H1 (cell line): Measurements from ENCODE around the gene CACNB2. TPM values are rescaled to one million over a fixed set of nuclear protein-coding genes. Genes with fewer than 3 reads are reported as not detected.

Source experiments
- CTCF ChIA-PET: fragments of 300-600 bp; sonication (Branson Sonifier 250); formaldehyde crosslinking; loops from one replicate; lab custom pipeline; 2021; ENCODE audit not compliant: partially characterized antibody; lab: Charles Lee
- POLR2A ChIA-PET: fragments of 300-600 bp; sonication (Branson Sonifier 250); formaldehyde crosslinking; loops from one replicate; lab custom pipeline; 2021; ENCODE audit warnings: inconsistent platforms; ENCODE audit not compliant: partially characterized antibody; lab: Charles Lee
- DNase-seq, 2 experiments: peaks; one replicate each; pipeline versions ENCODE4 v3.0.0 to v3.0.0-alpha.2; 2010 to 2022; ENCODE audit warnings: low spot score in 2 of 2, low read depth in 1 of 2, mixed read lengths in 1 of 2
- FAIRE-seq: peaks from 2 replicates; lab custom pipeline; 2011; peaks lifted over from hg19 to GRCh38; lab: Jason Lieb, UNC
- H2AFZ ChIP-seq: 2 replicates; pipeline ENCODE4 v1.8.1; 2012; ENCODE audit warnings: low read length, inconsistent platforms
- H2AK5ac ChIP-seq: 2 replicates; pipeline ENCODE4 v1.6.1; 2013; ENCODE audit warnings: low read depth, low read length
- H2BK120ac ChIP-seq: replicated peaks from 2 replicates; pipeline ENCODE3; 2013; ENCODE audit warnings: low read depth, low read length, inconsistent platforms
- H2BK12ac ChIP-seq: 2 replicates; pipeline ENCODE4 v1.6.1; 2013; ENCODE audit warnings: low read depth, low read length
- H2BK15ac ChIP-seq: 2 replicates; pipeline ENCODE4 v1.6.1; 2013; ENCODE audit warnings: low read length
- H2BK20ac ChIP-seq: 2 replicates; pipeline ENCODE4 v1.6.1; 2013; ENCODE audit warnings: low read length
- H2BK5ac ChIP-seq: 2 replicates; pipeline ENCODE4 v1.6.1; 2013; ENCODE audit warnings: low read depth, low read length
- H3K14ac ChIP-seq: 2 replicates; pipeline ENCODE4 v1.6.1; 2013; ENCODE audit warnings: inconsistent platforms; ENCODE audit not compliant: insufficient read length
- H3K18ac ChIP-seq: 2 replicates; pipeline ENCODE4 v1.6.1; 2013; ENCODE audit warnings: low read length; ENCODE audit errors: extremely low read depth
- H3K23ac ChIP-seq: 2 replicates; pipeline ENCODE4 v1.6.1; 2013; ENCODE audit warnings: inconsistent platforms; ENCODE audit not compliant: insufficient read length
- H3K23me2 ChIP-seq: 2 replicates; pipeline ENCODE4 v1.6.1; 2013; ENCODE audit warnings: low read depth, low read length
- H3K27ac ChIP-seq: 2 replicates; pipeline ENCODE4 v1.6.1; 2011; ENCODE audit warnings: low read depth, low read length, inconsistent platforms
- H3K27me3 ChIP-seq, 4 experiments: replicated peaks in 1 of 4; 1 replicate in 1 of 4; 2 replicates in 3 of 4; pipeline versions ENCODE4 v1.6.1 to v1.8.1; 2011 to 2013; ENCODE audit warnings: low read length in 3 of 4, mild to moderate bottlenecking in 3 of 4, inconsistent platforms in 2 of 4, mixed read lengths in 2 of 4, moderate library complexity in 1 of 4; ENCODE audit not compliant: control insufficient read depth in 3 of 4, insufficient read depth in 3 of 4; ENCODE audit errors: extremely low read depth in 1 of 4
- H3K36me3 ChIP-seq, 4 experiments: 2 replicates each; pipeline versions ENCODE4 v1.6.1 to v1.8.1; 2011 to 2013; ENCODE audit warnings: mild to moderate bottlenecking in 4 of 4, low read length in 3 of 4, moderate library complexity in 2 of 4, control low read depth in 1 of 4, inconsistent platforms in 1 of 4; ENCODE audit not compliant: insufficient read depth in 4 of 4, control insufficient read depth in 2 of 4
- H3K4ac ChIP-seq: replicated peaks from 2 replicates; pipeline ENCODE3; 2013; ENCODE audit warnings: low read length, low read depth, mixed read lengths, inconsistent platforms; ENCODE audit not compliant: insufficient read length
- H3K4me1 ChIP-seq, 4 experiments: replicated peaks in 1 of 4; 1 replicate in 1 of 4; 2 replicates in 3 of 4; pipeline versions ENCODE4 v1.6.1 to v1.8.1; 2011 to 2013; ENCODE audit warnings: low read length in 3 of 4, inconsistent platforms in 2 of 4, mixed read lengths in 1 of 4; ENCODE audit not compliant: insufficient read depth in 4 of 4, control insufficient read depth in 3 of 4
- H3K4me2 ChIP-seq, 2 experiments: 2 replicates each; pipeline versions ENCODE4 v1.6.1 to v1.8.1; 2011 to 2013; ENCODE audit warnings: low read depth in 2 of 2, low read length in 2 of 2, control low read depth in 1 of 2, inconsistent platforms in 1 of 2, mild to moderate bottlenecking in 1 of 2; ENCODE audit not compliant: insufficient read depth in 1 of 2
- H3K4me3 ChIP-seq, 4 experiments: fragments of 200-600, 300-600 bp in 1 of 4; sonication (generic), shearing (Covaris generic), sonication (Bioruptor Twin) in 1 of 4; 2 replicates each; pipeline versions ENCODE4 v1.5.1 to v1.8.1; 2011 to 2016; ENCODE audit warnings: low read length in 4 of 4, low read depth in 3 of 4, control low read depth in 2 of 4, inconsistent platforms in 2 of 4, mild to moderate bottlenecking in 2 of 4, mixed read lengths in 1 of 4, moderate library complexity in 1 of 4; ENCODE audit not compliant: insufficient read depth in 2 of 4; ENCODE audit errors: extremely low read depth in 1 of 4
- H3K56ac ChIP-seq: replicated peaks from 2 replicates; pipeline ENCODE3; 2013; ENCODE audit warnings: low read depth, mild to moderate bottlenecking, mixed read lengths, low read length, inconsistent platforms; ENCODE audit not compliant: insufficient read length
- H3K79me1 ChIP-seq: 2 replicates; pipeline ENCODE4 v1.6.1; 2013; ENCODE audit warnings: low read depth, low read length, control low read depth
- H3K79me2 ChIP-seq, 2 experiments: 2 replicates each; pipeline versions ENCODE4 v1.6.1 to v1.8.1; 2012 to 2013; ENCODE audit warnings: low read length in 2 of 2, mild to moderate bottlenecking in 2 of 2, inconsistent platforms in 1 of 2; ENCODE audit not compliant: insufficient read depth in 2 of 2, control insufficient read depth in 1 of 2
- H3K9ac ChIP-seq, 4 experiments: replicated peaks in 1 of 4; 1 replicate in 1 of 4; 2 replicates in 3 of 4; pipeline versions ENCODE4 v1.6.1 to v1.8.1; 2011 to 2013; ENCODE audit warnings: low read depth in 3 of 4, low read length in 3 of 4, control low read depth in 2 of 4, mild to moderate bottlenecking in 2 of 4, moderate library complexity in 2 of 4, inconsistent platforms in 1 of 4; ENCODE audit errors: extremely low read depth in 1 of 4
- H3K9me3 ChIP-seq, 2 experiments: 2 replicates each; pipeline versions ENCODE4 v1.6.1 to v1.8.1; 2012 to 2013; ENCODE audit warnings: mild to moderate bottlenecking in 2 of 2, moderate library complexity in 2 of 2, control low read depth in 1 of 2, inconsistent platforms in 1 of 2, low read depth in 1 of 2, low read length in 1 of 2, mixed read lengths in 1 of 2; ENCODE audit not compliant: insufficient read depth in 2 of 2
- H4K20me1 ChIP-seq, 2 experiments: replicated peaks in 1 of 2; 2 replicates each; pipeline versions ENCODE3 to v1.8.1; 2011 to 2013; ENCODE audit warnings: inconsistent platforms in 2 of 2, low read length in 2 of 2, mild to moderate bottlenecking in 1 of 2; ENCODE audit not compliant: insufficient read depth in 2 of 2, control insufficient read depth in 1 of 2
- H4K5ac ChIP-seq: 2 replicates; pipeline ENCODE4 v1.6.1; 2013; ENCODE audit warnings: low read length, low read depth, mixed read lengths, inconsistent platforms; ENCODE audit not compliant: insufficient read length
- H4K8ac ChIP-seq: 2 replicates; pipeline ENCODE4 v1.8.0; 2013; ENCODE audit warnings: mild to moderate bottlenecking, moderate library complexity, low read length, inconsistent platforms; ENCODE audit not compliant: insufficient read depth; ENCODE audit errors: extremely low read depth
- H4K91ac ChIP-seq: replicated peaks from 2 replicates; pipeline ENCODE3; 2013; ENCODE audit warnings: low read length, mixed read lengths, inconsistent platforms; ENCODE audit not compliant: insufficient read length
- BACH1 ChIP-seq: IDR thresholded peaks from 2 replicates; pipeline ENCODE4 v1.6.1; 2012; ENCODE audit warnings: low read length, improper control_type of control experiment
- GABPA ChIP-seq: IDR thresholded peaks from 2 replicates; pipeline ENCODE4 v1.6.1; 2011; ENCODE audit warnings: mild to moderate bottlenecking, low read length, moderate library complexity, borderline replicate concordance; ENCODE audit not compliant: insufficient read depth
- GTF2F1 ChIP-seq: IDR thresholded peaks from 2 replicates; pipeline ENCODE4 v1.6.1; 2012; ENCODE audit warnings: low read depth, low read length, improper control_type of control experiment, borderline replicate concordance
- KDM1A ChIP-seq: fragments of 200-600, 300-600 bp; sonication (generic); IDR thresholded peaks from 2 replicates; pipeline ENCODE4 v1.7.1; 2016; ENCODE audit warnings: mild to moderate bottlenecking, low read length, borderline replicate concordance
- RXRA ChIP-seq: IDR thresholded peaks from 2 replicates; pipeline ENCODE4 v1.6.1; 2011; ENCODE audit warnings: low read depth, mild to moderate bottlenecking, low read length, moderate library complexity; ENCODE audit not compliant: insufficient read depth
- TAF7 ChIP-seq: optimal IDR thresholded peaks from 2 replicates; pipeline ENCODE3; 2011; ENCODE audit warnings: low read depth, mild to moderate bottlenecking, inconsistent platforms, low read length, moderate library complexity, borderline replicate concordance
- WGBS, 2 experiments: shearing (Covaris generic) in 1 of 2; methylation state at CpG; one replicate each; pipeline versions ENCODE4 v1.1.6 to v1.1.7; 2013 to 2015; ENCODE audit warnings: low lambda C conversion rate in 2 of 2, mixed read lengths in 2 of 2, inconsistent platforms in 1 of 2, low coverage in 1 of 2, missing lambda C conversion rate in 1 of 2; ENCODE audit not compliant: insufficient replicate concordance in 2 of 2, insufficient coverage in 1 of 2, insufficient read length in 1 of 2; ENCODE audit errors: extremely low coverage in 1 of 2, missing lambda C conversion rate in 1 of 2; 5-methylcytosine and 5-hydroxymethylcytosine counted together
- polyA plus RNA-seq, 7 experiments: library from polyadenylated mRNA; depleted of rRNA in 3 of 7; stranded (reverse) in 5 of 7; unstranded in 2 of 7; fragments of >200 nt in 5 of 7; fragments of 200-250 nt in 2 of 7; gene quantifications; 1 replicate in 5 of 7; 2 replicates in 1 of 7; 4 replicates in 1 of 7; pipeline versions ENCODE4 v1.2.1 to v1.2.3, GENCODE V29; 2011 to 2013; ENCODE audit warnings: missing spikeins in 2 of 7, mixed read lengths in 2 of 7
- total RNA-seq: library from RNA; stranded (reverse); fragmentation: NEBNext Ultra II Directional; extraction: Animal tissue kit (Norgen Biotek cat#: 25700); gene quantifications from 2 replicates; pipeline ENCODE4 v1.2.1, GENCODE V29; 2021
- TF ChIP-seq, protein P1 (sequence below), 3 experiments: IDR thresholded peaks; 1 replicate in 2 of 3; 2 replicates in 1 of 3; pipeline versions ENCODE4 v1.5.1 to v1.6.1; 2011; ENCODE audit warnings: low read length in 3 of 3, mild to moderate bottlenecking in 3 of 3, inconsistent platforms in 2 of 3, low read depth in 1 of 3, moderate library complexity in 1 of 3; ENCODE audit not compliant: insufficient read depth in 1 of 3; ENCODE audit errors: control extremely low read depth in 1 of 3

CACNB2 gene
- total and polyA plus RNA-seq, 2 of the 8 experiments (the other 6 are each of a cell fraction or from before 2014, with no cell fraction given), result 2.4 to 3.2 TPM

DNA sequence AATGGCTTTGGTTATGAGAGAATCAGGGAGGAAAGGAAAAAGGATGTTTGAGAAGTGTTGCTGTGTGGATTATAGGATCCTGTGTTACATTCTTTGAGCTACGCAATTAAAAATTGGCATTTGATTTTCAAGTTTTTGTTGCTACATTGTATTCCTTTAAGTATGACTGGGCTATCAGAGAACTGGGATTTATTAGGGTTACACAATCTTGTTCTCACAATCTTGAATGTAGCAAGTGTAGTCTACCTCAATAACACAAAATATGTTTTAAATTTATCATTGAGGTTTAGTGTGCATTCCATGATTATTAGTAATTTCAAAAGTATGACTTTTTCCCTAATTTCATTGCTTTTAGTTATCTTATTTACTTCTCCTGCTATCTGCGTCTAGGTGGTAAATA is 113.9 kb downstream of the CACNB2 start:
- 93% methylated on average over 2 of the region's 2 CpGs; no CpG with 5 or more reads in 1 of the 2 experiments for WGBS, 2 experiments
- H3K18ac ChIP-seq, result no peak overlapping the region

More for the DNA sequence above, 113.9 kb downstream of the CACNB2 start:
- no peaks in the 10 kb centered on the region for H3K79me2 ChIP-seq
- no peak overlapping the region for H2AK5ac ChIP-seq
- H3K23me2 ChIP-seq, result no peaks in the 10 kb centered on the region
- H2BK15ac ChIP-seq, result no peak overlapping the region
- H3K4me3 ChIP-seq, result no peak overlapping the region
- no peak overlapping the region for H3K23ac ChIP-seq
- no peak overlapping the region for H4K91ac ChIP-seq
- no peak overlapping the region for H4K8ac ChIP-seq
- no peak overlapping the region for H4K5ac ChIP-seq
- H2BK120ac ChIP-seq, result no peak overlapping the region
- H3K4me2 ChIP-seq, result no peak overlapping the region
- no peak overlapping the region for H3K14ac ChIP-seq
- no peaks in the 10 kb centered on the region for H3K36me3 ChIP-seq
- H3K4ac ChIP-seq, result no peak overlapping the region
- no peak overlapping the region for H2BK5ac ChIP-seq
- TF ChIP-seq GTF2F1, result no peak
- TF ChIP-seq, protein P1, sequence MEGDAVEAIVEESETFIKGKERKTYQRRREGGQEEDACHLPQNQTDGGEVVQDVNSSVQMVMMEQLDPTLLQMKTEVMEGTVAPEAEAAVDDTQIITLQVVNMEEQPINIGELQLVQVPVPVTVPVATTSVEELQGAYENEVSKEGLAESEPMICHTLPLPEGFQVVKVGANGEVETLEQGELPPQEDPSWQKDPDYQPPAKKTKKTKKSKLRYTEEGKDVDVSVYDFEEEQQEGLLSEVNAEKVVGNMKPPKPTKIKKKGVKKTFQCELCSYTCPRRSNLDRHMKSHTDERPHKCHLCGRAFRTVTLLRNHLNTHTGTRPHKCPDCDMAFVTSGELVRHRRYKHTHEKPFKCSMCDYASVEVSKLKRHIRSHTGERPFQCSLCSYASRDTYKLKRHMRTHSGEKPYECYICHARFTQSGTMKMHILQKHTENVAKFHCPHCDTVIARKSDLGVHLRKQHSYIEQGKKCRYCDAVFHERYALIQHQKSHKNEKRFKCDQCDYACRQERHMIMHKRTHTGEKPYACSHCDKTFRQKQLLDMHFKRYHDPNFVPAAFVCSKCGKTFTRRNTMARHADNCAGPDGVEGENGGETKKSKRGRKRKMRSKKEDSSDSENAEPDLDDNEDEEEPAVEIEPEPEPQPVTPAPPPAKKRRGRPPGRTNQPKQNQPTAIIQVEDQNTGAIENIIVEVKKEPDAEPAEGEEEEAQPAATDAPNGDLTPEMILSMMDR (IDR thresholded peaks at IDR 0.05; ENCODE audit: control extremely low read depth in 1 of 3, insufficient read depth in 1 of 3, low read depth in 1 of 3, low read length in 3 of 3), result no peak
- no peak for TF ChIP-seq RXRA
- no peak for TF ChIP-seq TAF7
- no peak for TF ChIP-seq KDM1A
- no peak for TF ChIP-seq GABPA
- no peak for TF ChIP-seq BACH1
- FAIRE-seq (no peak), DNase-seq (no peak)
- H3K27ac ChIP-seq, result no peak overlapping the region
- POLR2A ChIA-PET, result no interaction called here
- H3K79me1 ChIP-seq, result no peaks in the 10 kb centered on the region
- H2BK12ac ChIP-seq, result no peak overlapping the region
- H3K9ac ChIP-seq, result no peak overlapping the region
- H3K9me3 ChIP-seq, result no peaks in the 10 kb centered on the region
- no peaks in the 10 kb centered on the region for H4K20me1 ChIP-seq
- CTCF ChIA-PET, result interaction anchor here (1.5 kb wide), 1 partner anchor 14 kb away, joined by 3 read pairs; no protein-coding TSS in a partner anchor
- no peak overlapping the region for H2BK20ac ChIP-seq
- H3K56ac ChIP-seq, result no peak overlapping the region
- H3K4me1 ChIP-seq, result no peaks in the 10 kb centered on the region
- H2AFZ ChIP-seq, result no peak overlapping the region
- H3K27me3 ChIP-seq, result no peaks in the 10 kb centered on the region
